ENCODE data around the gene KCNK13.

Gene KCNK13

DNA sequence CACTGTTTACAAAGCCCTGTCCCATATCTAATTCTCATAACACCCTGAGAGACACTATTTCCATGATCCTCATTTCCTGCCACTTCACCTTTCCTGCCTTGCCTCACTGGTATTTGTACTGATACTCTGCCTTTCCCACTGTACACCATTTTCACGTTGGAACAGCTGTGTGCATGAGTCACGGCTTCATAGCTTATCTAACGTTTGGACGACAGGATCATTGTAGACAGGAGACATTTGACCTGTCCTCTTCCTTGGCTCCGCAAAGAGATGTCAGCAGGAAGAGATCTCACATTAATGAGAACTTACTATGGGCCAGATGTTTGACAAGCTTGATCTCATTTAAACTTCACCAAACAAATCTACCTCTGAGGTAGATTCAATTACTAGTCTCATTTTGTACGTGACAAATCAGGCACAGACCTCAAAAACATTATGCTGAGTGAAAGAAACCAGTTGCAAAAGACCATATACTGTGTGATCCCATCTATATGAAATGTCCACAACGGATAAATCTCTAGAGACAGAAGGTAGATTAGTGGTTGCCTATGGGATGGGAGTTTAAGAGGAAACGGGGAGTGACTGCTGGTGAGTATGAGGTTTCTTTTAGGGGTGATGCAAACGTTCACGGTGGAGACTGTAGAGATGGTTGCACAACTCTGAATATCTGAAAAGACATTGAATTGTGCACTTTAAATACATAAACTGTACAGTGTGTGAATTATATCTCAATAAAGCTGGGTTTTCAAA, 71.2 kb downstream of the KCNK13 start:
- FAIRE-seq (no peak), DNase-seq (ENCODE audit: low spot score) (no peak)

- FAIRE-seq (no peak), DNase-seq (ENCODE audit: low spot score) (no peak)
Measured at GRCh38 chr14:90136904-90137303, 75.1 kb downstream of the KCNK13 start.

DNA sequence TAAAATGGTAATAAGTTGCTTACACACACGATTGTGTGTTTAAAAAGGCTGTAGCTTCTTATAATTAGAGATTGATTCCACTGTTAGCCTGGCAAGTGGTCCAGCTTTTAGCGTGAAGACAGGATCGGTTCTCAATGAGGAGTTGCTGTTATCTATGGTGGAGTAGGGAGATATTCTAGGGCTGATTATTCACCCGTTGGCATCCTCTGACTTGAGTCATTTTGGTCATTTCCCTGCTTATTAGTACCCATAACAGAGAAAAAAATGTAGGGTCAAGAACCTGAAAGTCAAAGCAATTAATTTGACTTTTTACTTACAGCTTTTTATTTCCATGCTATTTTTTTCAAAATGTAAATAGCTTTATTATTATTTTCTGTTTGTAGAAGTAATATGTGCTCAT, 76.0 kb downstream of the KCNK13 start:
- no peak for DNase-seq (ENCODE audit: low spot score)
- FAIRE-seq = no peak

- no peak for DNase-seq (ENCODE audit: low spot score)
- no peak for FAIRE-seq
Measured at GRCh38 chr14:90139199-90139598, 77.4 kb downstream of the KCNK13 start.

- DNase-seq (ENCODE audit: low spot score) = no peak
Measured at GRCh38 chr14:90140298-90140955, 78.6 kb downstream of the KCNK13 start.

DNA sequence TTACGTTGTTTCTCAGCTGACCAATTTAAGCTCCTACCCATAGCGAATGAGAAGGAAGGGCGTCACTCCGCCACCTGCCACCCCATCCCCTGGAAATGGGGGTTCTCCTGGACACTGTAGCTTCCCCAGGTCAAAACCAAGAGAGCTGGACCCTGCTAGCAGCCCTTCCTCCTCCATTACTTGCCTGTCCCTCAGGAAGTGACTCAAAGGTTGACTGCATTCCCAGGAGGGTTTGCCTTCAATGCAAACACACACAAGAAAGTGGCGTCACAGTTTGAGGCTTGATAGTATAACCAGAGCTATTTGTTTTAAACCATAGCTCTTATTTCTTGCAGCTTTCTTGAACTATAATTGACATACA, 79.1 kb downstream of the KCNK13 start:
- FAIRE-seq (no peak), DNase-seq (ENCODE audit: low spot score) (peak; percentile 5)

More at GRCh38 chr14:90140298-90140955, 78.6 kb downstream of the KCNK13 start:
- FAIRE-seq = no peak

DNA sequence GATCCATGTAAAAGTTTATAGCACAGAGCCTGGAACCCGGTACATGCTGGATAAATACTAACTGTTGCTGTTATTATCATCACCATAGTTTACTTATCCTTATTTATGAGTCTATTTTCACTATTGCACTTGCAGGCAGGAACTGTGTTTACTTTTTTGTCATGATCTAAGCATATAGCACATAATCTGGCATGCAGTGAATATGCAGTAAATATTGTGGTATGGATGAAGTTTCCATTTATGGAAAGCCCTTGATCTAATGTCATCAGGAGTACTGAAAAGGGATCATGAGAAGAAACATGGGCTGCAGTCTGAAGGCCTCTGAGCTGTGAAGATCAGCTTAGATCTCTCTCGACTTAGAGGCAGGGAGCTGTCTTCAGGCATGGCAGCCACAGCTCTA, 91.6 kb downstream of the KCNK13 start:
- FAIRE-seq (no peak), DNase-seq (ENCODE audit: low spot score) (no peak)

- FAIRE-seq = no peak
Measured at GRCh38 chr14:90154110-90154509, 92.3 kb downstream of the KCNK13 start.

GRCh38 chr14:90159146-90159545, 97.4 kb downstream of the KCNK13 start:
- FAIRE-seq (no peak), DNase-seq (ENCODE audit: low spot score) (no peak)

More at GRCh38 chr14:90154110-90154509, 92.3 kb downstream of the KCNK13 start:
- no peak for DNase-seq (ENCODE audit: low spot score)

- FAIRE-seq = no peak
Measured at GRCh38 chr14:90159688-90160087, 97.9 kb downstream of the KCNK13 start.

GRCh38 chr14:90161129-90161528, 99.3 kb downstream of the KCNK13 start:
- FAIRE-seq (no peak), DNase-seq (ENCODE audit: low spot score) (no peak)

More at GRCh38 chr14:90159688-90160087, 97.9 kb downstream of the KCNK13 start:
- no peak for DNase-seq (ENCODE audit: low spot score)

DNA sequence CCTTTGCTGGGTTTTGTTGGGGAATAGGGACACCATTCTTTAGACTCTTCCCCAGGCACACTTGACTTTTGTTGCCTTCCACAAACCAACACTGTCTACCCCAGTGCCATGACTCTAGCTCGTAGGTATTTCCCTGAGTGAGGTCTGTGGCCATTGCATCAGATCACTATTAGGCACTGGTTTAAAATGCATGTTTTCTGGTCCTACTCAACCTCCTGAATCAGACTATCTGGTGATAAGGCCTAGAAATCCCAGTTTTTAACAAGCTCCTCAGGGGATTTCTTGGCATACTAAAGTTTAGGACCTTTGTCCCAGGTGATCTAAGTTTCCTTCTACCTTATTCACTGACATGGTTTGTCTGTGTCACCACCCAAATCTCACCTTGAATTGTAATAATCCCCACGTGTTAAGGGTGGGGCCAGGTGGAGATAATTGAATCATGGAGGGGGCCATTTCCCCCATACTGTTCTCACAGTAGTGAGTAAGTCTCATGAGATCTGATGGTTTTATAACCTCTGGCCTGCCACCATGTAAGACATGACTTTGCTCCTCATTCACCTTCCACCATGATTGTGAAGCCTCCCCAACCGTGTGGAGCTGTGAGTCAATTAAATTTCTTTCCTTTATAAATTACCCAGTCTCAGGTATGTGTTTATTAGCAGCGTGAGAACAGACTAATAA, 106.8 kb downstream of the KCNK13 start:
- DNase-seq (ENCODE audit: low spot score) (no peak), FAIRE-seq (no peak)

DNA sequence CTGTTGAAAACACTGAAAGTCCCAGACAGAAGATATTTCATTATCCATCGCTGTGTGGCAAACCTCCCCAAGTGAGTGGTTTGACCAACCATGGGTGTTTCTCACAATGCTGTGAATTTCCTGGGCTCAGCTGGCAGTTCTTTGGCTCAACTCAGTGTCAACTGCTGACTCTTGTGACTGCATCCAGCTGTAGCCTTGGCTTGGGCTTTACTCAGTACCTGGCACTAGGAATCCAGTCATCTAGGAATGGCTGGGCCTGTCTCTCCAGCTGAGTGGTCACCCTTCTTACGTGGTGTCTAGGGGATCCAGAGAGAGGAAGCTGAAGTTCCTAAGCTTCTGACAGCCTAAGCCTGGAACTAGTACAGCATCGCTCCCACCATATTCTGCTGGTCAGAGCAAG, 113.8 kb downstream of the KCNK13 start:
- DNase-seq (ENCODE audit: low spot score) = no peak
- no peak for FAIRE-seq

DNA sequence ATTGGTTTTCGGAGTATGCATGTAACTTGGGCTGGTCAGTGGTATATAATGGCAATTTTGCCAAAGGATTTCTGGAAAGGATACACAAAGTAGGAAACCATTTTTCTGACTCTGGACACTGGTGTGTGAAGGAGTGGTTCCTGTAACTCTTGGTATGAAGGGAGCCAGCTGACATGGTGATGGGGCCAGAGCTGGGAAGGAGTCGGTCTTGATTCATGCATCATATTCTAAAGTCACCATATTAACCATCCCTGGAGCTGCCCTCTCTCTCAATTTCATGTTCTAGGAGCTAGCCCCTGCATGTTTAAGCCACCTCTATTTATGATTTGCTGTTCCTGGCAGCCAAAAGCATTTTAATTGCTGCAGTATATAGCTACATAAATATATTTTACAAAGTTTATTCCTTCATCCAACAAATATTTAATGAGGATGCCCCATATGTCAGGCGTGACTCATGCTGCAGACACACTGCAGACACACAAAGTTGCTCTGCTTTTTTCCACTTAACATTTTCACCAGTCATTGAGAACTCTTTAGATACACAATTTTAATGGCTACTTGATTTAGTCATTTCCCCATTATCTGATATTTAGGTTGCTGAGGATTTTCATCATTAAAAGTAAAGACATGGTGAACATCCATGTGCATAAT, 115.9 kb downstream of the KCNK13 start:
- FAIRE-seq (no peak), DNase-seq (ENCODE audit: low spot score) (no peak)

DNA sequence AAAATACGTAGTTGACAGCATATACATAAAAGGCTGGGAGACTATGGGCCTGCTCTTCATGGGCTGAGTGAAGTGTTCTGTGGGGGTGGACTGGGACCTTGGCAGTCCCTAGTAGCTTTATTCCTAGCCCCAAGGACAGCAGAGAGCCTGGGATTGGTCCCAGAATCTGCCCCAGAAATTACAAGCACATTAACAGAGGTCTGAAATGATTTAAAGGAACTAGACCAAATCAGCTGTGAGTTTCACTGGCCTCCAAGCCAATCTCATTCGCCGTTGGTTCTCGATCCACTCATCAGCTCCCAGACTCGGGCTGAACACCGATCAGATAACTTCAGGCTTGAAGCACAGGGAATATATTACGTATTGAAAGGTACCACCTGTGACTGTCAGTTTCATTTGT, 117.6 kb downstream of the KCNK13 start:
- FAIRE-seq (no peak), DNase-seq (ENCODE audit: low spot score) (no peak)

DNA sequence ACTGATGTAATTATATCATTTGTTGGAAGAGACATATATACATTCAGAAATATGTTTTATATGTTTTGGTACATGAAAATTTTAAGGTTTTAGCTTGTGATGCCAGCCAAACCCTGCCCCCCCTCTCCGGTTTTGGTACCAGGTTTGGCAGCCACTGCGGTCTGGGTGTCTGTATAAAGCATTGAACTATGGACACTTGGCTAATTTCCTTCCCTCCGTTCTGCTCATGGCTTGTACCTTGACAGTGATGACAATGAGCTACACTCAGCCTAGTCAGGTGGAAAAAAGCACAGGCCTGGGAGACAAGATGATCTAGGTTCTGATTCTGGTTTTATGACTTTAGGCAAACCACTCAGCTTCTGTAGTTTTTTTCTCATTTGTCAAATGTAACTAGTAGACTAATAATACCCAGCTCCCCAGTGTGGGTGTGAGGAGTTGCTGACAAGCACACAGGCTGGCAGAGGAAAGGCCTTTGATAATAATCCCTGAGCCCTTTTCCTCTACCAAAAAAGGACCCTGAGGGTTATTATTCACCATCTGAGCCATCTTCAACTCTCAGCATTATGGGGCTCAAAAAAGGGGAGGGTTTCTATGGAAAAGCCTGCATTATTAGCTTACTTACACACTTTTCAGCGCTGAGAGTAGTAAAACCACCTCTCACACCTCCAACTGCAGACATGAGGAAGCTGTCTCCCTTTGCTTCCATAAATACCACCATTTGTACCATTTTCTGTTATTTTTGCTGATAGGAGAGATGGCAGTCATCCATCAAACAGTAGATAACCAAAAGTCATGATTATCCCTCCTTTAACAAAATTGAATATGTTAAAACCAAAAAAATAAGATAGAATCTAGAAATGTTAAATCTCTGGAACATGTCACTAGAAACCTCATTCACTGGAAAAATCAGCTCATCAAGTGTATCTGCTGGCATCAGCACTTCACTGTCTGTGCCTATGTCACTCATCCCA, 118.3 kb downstream of the KCNK13 start:
- FAIRE-seq = no peak

GRCh38 chr14:90184094-90184493, 122.3 kb downstream of the KCNK13 start:
- DNase-seq (ENCODE audit: low spot score) (no peak), FAIRE-seq (no peak)

More for the DNA sequence above, 118.3 kb downstream of the KCNK13 start:
- no peak for DNase-seq (ENCODE audit: low spot score)

DNA sequence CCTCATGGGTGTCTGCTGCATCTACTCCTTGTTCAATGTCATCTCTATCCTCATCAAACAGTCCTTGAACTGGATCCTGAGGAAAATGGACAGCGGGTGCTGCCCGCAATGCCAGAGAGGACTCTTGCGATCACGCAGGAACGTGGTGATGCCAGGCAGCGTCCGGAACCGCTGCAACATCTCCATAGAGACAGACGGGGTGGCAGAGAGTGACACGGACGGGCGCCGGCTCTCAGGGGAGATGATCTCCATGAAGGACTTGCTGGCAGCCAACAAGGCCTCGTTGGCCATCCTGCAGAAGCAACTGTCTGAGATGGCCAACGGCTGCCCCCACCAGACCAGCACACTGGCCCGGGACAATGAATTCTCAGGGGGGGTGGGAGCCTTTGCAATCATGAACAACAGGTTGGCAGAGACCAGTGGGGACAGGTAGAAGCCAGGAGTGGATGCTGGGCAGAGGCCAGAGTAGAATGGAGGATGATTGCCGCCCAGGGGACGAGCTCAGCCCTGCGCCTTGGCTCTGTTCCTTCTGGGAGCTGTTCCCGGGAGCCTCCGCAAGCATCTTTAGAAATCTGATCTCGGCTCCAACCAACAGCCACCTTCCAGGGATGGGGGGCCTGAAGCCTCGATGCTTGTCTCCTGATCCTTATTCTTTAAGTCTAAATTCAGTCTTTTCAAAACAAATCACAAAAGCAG, 122.9 kb downstream of the KCNK13 start:
- FAIRE-seq (no peak), DNase-seq (ENCODE audit: low spot score) (no peak)

DNA sequence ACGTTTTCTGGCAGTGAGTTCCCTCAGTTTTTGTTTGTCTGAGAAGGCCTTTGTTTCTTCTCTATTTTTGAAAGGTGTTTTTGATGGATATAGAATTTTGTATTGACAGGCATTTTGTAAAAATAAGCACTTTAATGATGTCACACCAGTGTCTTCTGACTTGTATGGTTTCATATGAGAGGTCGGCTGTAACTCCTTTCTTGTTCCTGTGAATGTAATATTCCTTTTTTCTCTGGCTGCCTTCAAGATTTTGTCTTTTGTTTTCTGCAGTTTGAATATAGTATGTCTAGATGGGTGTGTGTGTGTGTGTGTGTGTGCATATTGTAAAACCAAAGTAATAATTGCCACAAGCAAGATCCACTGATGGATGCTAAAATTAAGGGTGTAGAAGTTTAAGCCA, 126.8 kb downstream of the KCNK13 start:
- no peak for DNase-seq (ENCODE audit: low spot score)
- no peak for FAIRE-seq

DNA sequence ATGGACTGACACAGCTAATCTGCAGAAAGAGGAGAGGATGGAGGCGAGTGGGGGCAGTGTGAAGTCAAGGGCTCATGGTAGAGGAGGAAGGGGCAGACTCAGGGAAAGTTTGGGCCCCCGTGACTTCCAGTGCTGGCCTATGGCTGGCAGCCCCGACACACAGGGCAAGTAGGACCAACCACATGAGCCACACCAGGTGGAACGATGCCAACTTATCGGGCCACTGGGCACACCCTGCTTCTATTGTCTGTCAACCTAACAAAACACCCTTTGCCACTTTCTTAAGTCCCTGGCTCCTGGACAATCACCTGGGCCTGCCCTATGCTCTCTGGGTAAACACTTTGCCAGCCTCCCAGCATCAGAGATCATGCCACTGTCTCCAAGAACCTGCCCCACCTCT, 129.4 kb downstream of the KCNK13 start:
- FAIRE-seq = no peak
- DNase-seq (ENCODE audit: low spot score) = no peak

Measured in RCC 7860 (cell line).